Kasumi-1 (cell line): ENCODE results near the gene GABRE.
"Not testable (repeated sequence)": the region's sequence is repeated elsewhere in the genome, so short reads cannot be mapped to it uniquely, and the experiment has no call there.

Source experiments
- DNase-seq, 2 experiments: peaks; one replicate each; lab custom pipeline; 2025; lab: John Stamatoyannopoulos, UW

The GABRE gene

DNA sequence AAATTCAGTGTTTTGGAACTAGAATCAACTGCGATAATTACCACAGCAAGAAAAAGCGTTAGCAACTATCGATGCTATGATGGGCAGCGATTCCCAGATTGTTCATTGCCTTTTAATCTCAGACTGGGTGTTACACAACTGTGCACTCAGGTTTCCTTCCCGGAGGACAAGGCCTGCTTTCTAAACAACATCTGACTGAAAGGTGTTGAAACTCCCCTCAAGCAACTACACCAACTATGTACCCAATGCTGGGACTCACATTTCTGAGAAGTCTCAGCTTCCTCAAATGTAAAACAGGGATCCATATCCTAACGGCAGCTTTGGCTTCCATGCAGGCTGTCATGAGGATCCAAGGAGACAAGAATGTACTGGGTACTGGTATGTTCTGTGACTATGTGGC lies 8.2 kb downstream of the GABRE start:
- no peak for DNase-seq

DNA sequence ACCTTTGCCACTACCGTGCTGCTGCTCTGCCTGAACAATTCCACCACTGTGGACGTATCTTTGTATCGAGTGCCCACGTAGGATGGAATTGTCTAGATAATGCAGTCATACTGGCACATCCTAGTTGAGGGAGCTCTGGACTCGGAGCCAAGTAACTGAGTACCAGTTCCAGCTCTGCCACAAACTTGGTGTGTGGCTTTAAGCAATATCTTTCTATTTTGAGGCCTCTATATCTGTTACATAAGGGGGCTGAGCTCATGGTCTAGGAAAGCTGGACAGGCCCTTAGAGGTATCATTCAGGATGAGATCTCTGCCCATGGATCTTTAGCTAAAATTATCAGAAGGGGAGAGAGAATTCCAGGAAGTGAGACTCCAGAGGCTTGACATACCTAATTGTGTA lies 12.4 kb downstream of the GABRE start:
- DNase-seq, result no peak

DNA sequence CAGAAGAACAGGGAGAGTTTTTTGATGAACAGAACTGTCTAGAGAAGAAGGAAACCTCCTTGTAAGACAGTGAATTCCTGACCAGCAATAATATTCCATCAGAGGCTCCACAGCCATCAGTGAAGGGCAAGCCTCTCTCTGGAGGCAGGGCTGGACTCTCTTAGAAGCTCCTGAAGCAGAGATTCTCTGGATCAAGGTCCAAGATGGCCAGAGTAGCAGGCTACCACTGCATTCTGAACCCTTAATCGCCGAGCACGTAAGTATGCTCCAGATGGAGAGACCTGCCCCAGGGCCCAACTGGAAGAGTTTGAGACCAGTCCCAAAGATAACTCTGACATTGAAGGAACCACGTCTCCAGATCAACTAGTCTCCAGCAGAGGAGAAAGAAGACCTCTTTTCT lies 16.4 kb downstream of the GABRE start:
- DNase-seq, result no peak

- no peak for DNase-seq
Measured at GRCh38 chrX:151954730-151955129, 19.7 kb downstream of the GABRE start.

DNA sequence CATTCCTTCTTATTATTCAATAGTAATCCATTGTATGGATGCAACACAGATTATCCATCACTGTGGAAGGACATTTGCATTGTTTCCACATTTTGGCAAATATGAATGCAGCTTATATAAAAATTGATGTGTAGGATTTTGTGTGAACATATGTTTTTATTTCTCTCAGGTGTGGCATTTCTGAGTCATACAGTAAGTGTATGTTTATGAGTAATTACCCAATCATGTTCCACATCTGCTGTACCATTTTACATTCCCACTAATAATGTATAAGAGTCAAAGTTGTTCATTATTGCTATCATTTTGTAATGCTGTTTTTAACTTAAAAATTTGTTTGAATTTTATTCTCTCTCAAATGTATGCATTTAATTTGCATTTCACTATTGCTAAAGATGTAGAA lies 36.3 kb downstream of the GABRE start:
- DNase-seq, result no peak

DNA sequence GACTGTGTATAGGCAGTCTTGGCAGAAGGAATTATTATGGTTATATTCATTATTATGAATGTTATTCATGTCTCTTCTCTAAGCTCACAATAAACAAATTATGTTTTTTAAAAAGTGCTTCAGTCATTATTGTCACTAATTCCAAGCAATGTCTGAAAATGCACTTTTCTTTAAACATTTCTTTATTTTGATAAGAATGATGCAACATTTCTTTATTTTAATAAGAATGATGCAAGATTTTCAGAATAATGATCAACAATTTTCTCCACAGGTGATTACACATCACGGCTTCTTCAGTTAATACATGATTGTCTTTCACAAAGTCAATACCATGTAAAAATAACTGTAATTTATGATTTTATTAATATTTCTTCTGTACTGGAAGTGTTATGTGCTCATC lies 39.1 kb downstream of the GABRE start:
- no peak for DNase-seq

GRCh38 chrX:151929126-151929525 lies 45.4 kb downstream of the GABRE start:
- DNase-seq, result no peak

GRCh38 chrX:151923648-151924047 lies 50.8 kb downstream of the GABRE start:
- DNase-seq, result no peak

DNA sequence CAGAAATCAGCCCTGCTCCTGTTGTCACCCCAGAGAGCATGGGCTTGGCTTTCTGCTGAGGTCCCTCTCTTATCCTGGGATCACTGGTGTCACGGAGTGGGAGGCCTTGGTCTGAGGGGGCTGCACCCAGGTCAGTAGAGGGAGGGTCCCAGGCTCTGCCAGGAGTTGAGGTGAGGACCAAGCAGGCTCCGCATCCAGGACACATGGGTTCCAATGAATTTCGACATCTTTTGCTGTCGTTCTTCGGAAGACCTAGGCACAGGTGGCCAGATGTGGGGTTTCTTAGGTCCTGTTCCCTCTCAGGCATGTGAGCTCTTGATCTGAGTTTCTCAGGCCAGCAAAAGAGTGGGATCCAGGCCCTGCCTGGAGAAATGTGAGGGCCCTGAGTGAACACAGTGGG lies 51.8 kb downstream of the GABRE start:
- no peak for DNase-seq

GRCh38 chrX:151921866-151922265 lies 52.6 kb downstream of the GABRE start:
- no peak for DNase-seq

- DNase-seq, result no peak
Measured at GRCh38 chrX:151921292-151921691, 53.2 kb downstream of the GABRE start.

DNA sequence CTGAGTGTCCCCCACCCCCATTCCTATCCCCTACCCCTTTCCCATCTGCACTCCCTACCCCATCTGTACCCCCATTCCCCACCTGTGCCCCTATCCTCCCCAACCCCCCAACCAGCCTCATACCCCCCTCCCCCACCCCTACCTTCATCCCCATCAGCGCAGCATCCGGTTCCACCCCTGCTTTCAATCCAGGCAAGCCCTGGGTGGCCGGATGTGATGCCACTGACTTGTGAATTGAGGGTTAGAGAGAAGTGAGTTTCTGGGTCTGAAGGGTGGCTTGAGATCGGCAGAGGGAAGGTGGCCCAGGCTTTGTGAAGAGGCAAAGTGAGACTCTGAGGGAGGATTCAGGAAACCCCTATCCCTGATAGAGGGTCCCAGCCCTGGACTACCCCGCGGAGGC lies 53.9 kb downstream of the GABRE start:
- DNase-seq, result no peak

- no peak for DNase-seq
Measured at GRCh38 chrX:151920101-151920500, 54.4 kb downstream of the GABRE start.

GRCh38 chrX:151919610-151920009 lies 54.9 kb downstream of the GABRE start:
- DNase-seq, result no peak

DNA sequence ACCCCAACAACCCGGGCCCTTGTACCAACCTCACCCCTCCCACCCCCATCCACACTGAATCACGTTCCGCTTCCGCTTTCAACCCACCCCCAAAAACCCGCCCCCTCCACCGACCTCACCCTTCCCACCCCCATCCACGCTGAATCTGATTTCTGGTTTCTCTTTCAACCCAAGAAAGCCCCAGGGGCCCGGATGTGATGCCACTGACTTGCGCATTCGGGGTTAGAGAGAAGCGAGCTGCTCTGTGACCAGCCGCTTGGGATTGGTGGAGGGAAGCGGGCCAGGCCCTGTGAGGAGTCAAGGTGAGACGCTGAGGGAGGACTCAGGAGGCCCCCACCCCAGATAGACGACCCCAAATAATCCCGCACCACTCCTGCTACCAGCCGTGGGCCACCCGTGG lies 55.7 kb downstream of the GABRE start:
- DNase-seq, result not testable (repeated sequence)

- DNase-seq, result no peak
Measured at GRCh38 chrX:151912780-151913179, 61.7 kb downstream of the GABRE start, which contains the start of gene MAGEA4. MAGEA4 (plus strand) TSS chrX:151912889; CDS start chrX:151923665, 10,776 bp downstream.

- DNase-seq, result no peak
Measured at GRCh38 chrX:151912221-151912620, 62.3 kb downstream of the GABRE start.

- DNase-seq, result no peak
Measured at GRCh38 chrX:151904989-151905388, 69.5 kb downstream of the GABRE start.
